ENCODE results near the gene SMIM30. TPM values are rescaled to one million over a fixed set of nuclear protein-coding genes. Genes with fewer than 3 reads are reported as not detected.

The SMIM30 gene
- total and polyA plus RNA-seq, 2 of the 4 experiments (the other 2 are of a cell fraction): 31.6 to 47.7 TPM

DNA sequence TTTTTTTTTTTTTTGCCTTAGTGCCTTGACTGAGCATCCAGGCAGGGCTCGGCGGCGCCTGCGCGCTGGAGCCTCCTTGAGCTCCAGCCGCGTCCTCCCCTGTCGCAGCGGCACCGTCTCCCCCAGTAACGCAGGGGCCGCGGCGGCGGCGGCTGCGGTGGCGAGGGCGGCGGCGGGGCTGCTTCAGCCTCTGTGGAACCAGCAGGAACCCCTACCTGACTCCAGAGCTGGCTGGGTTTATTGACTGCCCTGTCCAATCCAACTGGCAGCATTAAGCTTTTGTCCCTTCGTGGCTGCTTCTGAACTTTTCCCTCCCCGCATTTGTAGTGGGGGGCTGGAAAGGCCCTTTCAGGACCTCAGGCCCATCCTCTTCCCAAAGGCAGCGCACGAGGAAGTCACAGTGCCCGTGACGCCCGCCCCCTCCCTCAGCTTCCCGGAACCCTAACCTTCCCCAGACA is 31.9 kb downstream of the SMIM30 start, which contains the start of gene GPR85:
TSS of gene GPR85 (minus strand) at position 397 of the 458 bp plus-strand sequence. CDS start 2,106 bp downstream, outside the sequence.
- Histone ChIP-seq H2BK5ac (ENCODE audit: low read depth, low read length, poor library complexity, severe bottlenecking) (peak within 1 kb of the TSS; percentile 75), H4K91ac (ENCODE audit: insufficient read depth, low read depth, low read length) (peak within 1 kb of the TSS; percentile 64), H4K8ac (ENCODE audit: low read depth in 2 of 2, low read length in 2 of 2) (peak within 1 kb of the TSS; percentile 36 to 83), H3K27me3 (ENCODE audit: control insufficient read depth, insufficient read depth, low read length) (no peaks in the 10 kb centered on the region), H2BK20ac (ENCODE audit: low read depth, low read length) (peak within 1 kb of the TSS; percentile 59; the same call in 1 of the 2 replicates), H2BK120ac (ENCODE audit: low read depth, low read length) (peak within 1 kb of the TSS; percentile 78), H3K4me2 (ENCODE audit: low read depth, low read length) (peak within 1 kb of the TSS; percentile 96), H3K79me1 (ENCODE audit: low read depth in 1 of 2, low read length in 2 of 2) (no peaks in the 10 kb centered on the region), H3K23ac (ENCODE audit: low read depth, low read length) (peak within 1 kb of the TSS; percentile 71), H3K9ac (ENCODE audit: low read depth, low read length) (peak within 1 kb of the TSS; percentile 79), H4K20me1 (ENCODE audit: insufficient read depth, low read length) (no peaks in the 10 kb centered on the region), H3K14ac (replicated peaks; ENCODE audit: low read depth, low read length) (peak within 1 kb of the TSS; percentile 73), H2AK5ac (ENCODE audit: low read depth, low read length) (no peak within 1 kb of the TSS; the same call in 1 of the 2 replicates), H3K9me3 (ENCODE audit: control insufficient read depth, insufficient read depth, low read length) (no peaks in the 10 kb centered on the region), H2AFZ (replicated peaks; ENCODE audit: low read length, poor library complexity) (peak within 1 kb of the TSS; percentile 96), H3K56ac (ENCODE audit: extremely low read depth, insufficient read depth, low read length) (peak within 1 kb of the TSS; percentile 75), H4K5ac (ENCODE audit: low read depth, low read length) (peak within 1 kb of the TSS; percentile 88), H2AK9ac (replicated peaks; ENCODE audit: low read depth, low read length, poor library complexity) (peak within 1 kb of the TSS; percentile 70), H3K18ac (ENCODE audit: low read depth, low read length) (peak within 1 kb of the TSS; percentile 83), H3K4me1 (ENCODE audit: control insufficient read depth, insufficient read depth, low read length) (0 out of 2 replicates have a peak, but pooled peaks cover 3% of the 10 kb centered on the region), H2BK15ac (ENCODE audit: low read depth, low read length) (peak within 1 kb of the TSS; percentile 72; the same call in 1 of the 3 replicates), H3K27ac (ENCODE audit: insufficient read depth, low read length) (peak within 1 kb of the TSS; percentile 84), H3K4ac (ENCODE audit: low read depth, low read length) (peak within 1 kb of the TSS; percentile 68), H3K4me3 (ENCODE audit: insufficient read depth, low read depth, low read length) (peak within 1 kb of the TSS; percentile 97), H3K36me3 (ENCODE audit: control insufficient read depth, insufficient read depth, low read length) (no peaks in the 10 kb centered on the region), H3K9me1 (ENCODE audit: insufficient read depth, low read length) (no peaks in the 10 kb centered on the region; the same call in 1 of the 2 replicates)
- in situ Hi-C loops (cut with MboI; ENCODE audit: low sequenced_read_pairs) (no loop called here), intact Hi-C loops (cut with micrococcal nuclease) (loop anchor here (5.0 to 10.0 kb wide), 2 partner anchors 149 to 338 kb away; a partner anchor contains a TSS), dilution Hi-C loops (cut with HindIII; ENCODE audit: low sequenced_read_pairs, unreplicated experiment) (no loop called here)
- no peak for TF ChIP-seq FOS (IDR thresholded peaks at IDR 0.05; ENCODE audit: low read depth, low read length)
- TF ChIP-seq BHLHE40 (IDR thresholded peaks at IDR 0.05; ENCODE audit: low read depth, low read length): no peak
- peak; percentile 10; the same call in 1 of the 2 replicates for TF ChIP-seq MAZ (IDR thresholded peaks at IDR 0.05; ENCODE audit: borderline replicate concordance, low read depth, low read length)
- 0 out of 2 replicates have a peak, but pooled peaks have one; percentile 19 for TF ChIP-seq MXI1 (IDR thresholded peaks at IDR 0.05; ENCODE audit: borderline replicate concordance, low read depth, low read length)
- no peak for TF ChIP-seq CHD1 (IDR thresholded peaks at IDR 0.05; ENCODE audit: low read depth, low read length)
- ChIA-PET CTCF (interaction anchor here (0.5 to 1.1 kb wide), 3 partner anchors 10 to 33 kb away, joined by 3 read pairs; no protein-coding TSS in a partner anchor), POLR2A (ENCODE audit: unreplicated experiment) (interaction anchor here (0.6 kb wide), 4 partner anchors 31 to 1981 kb away, joined by 6 to 9 read pairs (median 6); no protein-coding TSS in a partner anchor)
- ATAC-seq (ENCODE audit: low read depth): peak; percentile 90
- DNase-seq: peak; percentile 73
- no TSS peak for BruUV-seq (replicated peaks)
- WGBS, 2 experiments (ENCODE audit: extremely low coverage in 2 of 2, insufficient read length in 1 of 2): no CpG with 5 or more reads among the region's 29 CpGs
